Vagina (tissue), 2 donors: ENCODE measurements around the gene CREM.

Experiments used
- CTCF ChIP-seq, 3 experiments: fragments of 450-650 bp in 2 of 3; fragments of 200-600 bp in 1 of 3; sonication (generic) in 1 of 3; IDR thresholded peaks; one replicate each; pipeline ENCODE4 v1.5.1; 2017 to 2019; ENCODE audit warnings: antibody characterized with exemption in 3 of 3, mild to moderate bottlenecking in 2 of 3, moderate library complexity in 2 of 3
- POLR2AphosphoS5 ChIP-seq, 2 donors: sonication (generic); formaldehyde crosslinking; IDR thresholded peaks; one replicate each; pipeline ENCODE4 v1.9.0; 2017; ENCODE audit warnings: antibody characterized with exemption in 2 of 2, mild to moderate bottlenecking in 2 of 2, low read depth in 1 of 2; ENCODE audit not compliant: insufficient read depth in 1 of 2

- TF ChIP-seq CTCF (IDR thresholded peaks at IDR 0.05), result no peak
- no peak for TF ChIP-seq POLR2AphosphoS5 (IDR thresholded peaks at IDR 0.05; ENCODE audit: insufficient read depth in 1 of 2, low read depth in 1 of 2)
Observed at GRCh38 chr10:35192645-35193249, 66.1 kb downstream of the CREM start.
